HUDEP-2 (cell line): ENCODE results near the gene MRPL44.

ENCODE experiments used
- DNase-seq, 76 experiments: peaks; one replicate each; lab custom pipeline; 2025; ENCODE audit not compliant: unreplicated experiment in 76 of 76; lab: John Stamatoyannopoulos, UW

MRPL44 gene

DNA sequence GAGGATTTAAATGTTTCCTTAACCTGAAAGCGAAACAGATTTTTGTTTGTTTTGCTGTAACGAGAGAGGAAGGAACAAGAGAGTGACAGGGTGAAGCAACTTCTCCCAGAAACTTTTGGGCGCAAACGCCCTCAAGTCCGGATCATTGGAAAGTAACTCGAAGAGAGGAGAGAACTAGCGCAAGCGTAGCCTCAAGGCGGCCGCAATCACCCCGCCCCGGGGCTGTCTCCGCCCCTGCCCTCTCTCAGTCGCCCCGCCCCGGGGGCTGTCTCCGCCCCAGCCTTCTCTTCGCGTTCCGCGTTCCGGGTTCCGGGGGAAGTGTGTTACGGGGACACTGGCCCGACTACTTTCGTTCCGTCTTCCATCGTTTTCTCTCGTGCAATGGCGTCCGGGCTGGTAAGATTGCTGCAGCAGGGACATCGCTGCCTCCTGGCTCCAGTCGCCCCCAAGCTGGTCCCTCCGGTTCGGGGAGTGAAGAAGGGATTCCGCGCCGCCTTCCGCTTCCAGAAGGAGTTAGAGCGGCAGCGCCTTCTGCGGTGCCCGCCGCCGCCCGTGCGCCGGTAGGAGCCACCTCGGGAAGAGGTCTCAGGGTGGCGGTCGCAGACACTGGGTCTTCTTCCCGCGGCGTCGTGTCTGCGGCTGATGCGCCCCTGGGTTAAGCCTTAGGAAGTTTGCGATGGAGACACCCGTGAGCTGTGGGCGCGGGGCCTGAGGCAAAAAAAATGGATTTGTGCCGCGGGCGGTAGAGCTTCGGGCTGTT, at the start of gene MRPL44:
Gene MRPL44 (plus strand): TSS at position 372 of the 760 bp plus-strand sequence. CDS start 10 bp downstream, at position 382.
- peak in 74 of 76 experiments; percentile 24 to 95 (median 89) for DNase-seq

DNA sequence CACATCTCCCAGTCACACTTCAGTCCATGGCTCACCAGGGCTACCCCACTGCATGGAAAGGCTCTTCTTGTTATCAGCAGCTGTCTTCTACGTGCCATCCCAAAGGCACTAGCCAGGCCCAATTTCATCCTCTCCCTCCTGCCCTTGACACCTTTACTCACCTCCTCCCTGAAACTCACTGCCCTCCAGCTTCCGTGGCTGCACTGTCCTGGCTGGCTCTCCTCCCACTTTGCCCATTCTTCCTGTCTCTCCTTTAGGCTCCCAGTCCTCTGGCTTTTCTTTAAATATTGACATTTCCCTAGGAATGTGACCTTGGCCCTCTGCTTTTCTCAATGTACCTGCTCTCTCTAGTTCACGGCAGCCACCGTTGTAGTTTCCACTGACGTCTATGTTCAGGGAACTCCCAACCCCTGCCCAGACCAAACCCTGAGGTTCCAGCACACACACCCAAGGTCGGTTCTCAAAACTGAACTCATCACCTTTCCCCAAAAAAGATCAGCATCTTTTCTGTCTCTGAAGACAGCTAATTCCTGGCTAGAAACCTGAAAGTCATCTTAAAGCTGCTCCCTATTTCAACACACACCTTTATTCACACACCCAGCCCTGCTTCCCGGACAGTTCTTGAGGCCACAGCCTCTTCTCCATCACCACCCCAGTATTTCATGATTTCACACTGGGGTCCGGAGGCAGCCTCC, 48.8 kb upstream of the MRPL44 start:
- no peak for DNase-seq

- no peak for DNase-seq
Measured at GRCh38 chr2:223909001-223909741, 48.1 kb upstream of the MRPL44 start.

- DNase-seq, result no peak
Measured at GRCh38 chr2:223914324-223914723, 42.9 kb upstream of the MRPL44 start.

GRCh38 chr2:223915071-223915470, 42.2 kb upstream of the MRPL44 start:
- DNase-seq, result no peak

DNA sequence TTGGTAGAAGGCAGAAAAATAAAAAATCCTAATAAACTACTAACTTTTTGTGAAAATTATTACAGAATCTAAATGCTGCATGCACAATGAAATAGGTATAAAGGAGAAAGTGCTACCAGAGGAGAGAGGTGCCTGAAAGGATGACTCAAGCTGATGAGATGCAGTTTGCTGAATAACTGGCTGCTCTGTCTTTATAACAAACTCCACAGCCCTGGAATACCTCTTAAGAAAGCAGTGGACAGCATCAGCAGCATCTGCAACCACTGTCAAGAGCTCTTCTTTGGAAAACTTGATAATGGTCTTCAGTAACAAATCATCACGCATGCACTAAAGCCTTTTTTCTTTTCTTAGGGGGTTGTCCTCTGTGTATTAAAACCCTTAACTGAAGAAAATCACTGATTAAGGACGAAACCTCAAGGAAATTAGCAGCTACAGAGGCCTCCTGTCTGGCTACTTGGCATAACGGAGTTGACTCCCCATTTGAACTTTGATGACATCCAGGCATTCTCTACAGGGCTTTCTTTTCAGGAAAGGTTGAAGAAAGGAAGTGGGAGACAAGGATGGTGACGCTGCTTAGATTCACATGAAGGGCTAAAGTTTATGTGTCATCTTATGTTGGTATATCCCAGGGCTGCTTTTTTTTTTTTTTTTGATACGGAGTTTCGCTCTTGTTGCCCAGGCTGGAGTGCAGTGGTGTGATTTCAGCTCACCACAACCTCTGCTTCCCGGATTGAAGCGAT, 40.9 kb upstream of the MRPL44 start:
- no peak for DNase-seq

DNA sequence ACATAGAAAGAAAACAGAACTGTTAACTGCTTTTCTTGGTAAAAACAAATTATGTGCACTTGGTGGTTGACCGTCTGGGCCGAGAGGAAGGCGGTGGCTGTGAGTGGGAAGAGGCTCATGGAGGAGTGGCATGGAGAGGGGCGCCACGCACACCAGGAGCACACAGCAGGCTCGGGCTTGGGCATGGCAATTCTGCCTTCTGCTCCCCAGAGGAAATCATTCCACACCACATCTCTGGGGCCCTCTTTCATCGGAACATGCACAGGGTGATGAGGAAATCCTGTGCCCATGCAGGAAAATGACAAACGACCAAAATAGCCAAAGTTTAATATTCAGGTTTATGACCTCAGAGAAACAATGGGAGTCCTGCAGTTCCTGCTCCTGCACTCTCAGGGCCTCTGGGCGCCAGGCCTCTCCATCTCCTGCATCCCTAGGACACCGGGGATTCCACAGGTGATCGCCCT, 38.6 kb upstream of the MRPL44 start:
- DNase-seq, result no peak

DNA sequence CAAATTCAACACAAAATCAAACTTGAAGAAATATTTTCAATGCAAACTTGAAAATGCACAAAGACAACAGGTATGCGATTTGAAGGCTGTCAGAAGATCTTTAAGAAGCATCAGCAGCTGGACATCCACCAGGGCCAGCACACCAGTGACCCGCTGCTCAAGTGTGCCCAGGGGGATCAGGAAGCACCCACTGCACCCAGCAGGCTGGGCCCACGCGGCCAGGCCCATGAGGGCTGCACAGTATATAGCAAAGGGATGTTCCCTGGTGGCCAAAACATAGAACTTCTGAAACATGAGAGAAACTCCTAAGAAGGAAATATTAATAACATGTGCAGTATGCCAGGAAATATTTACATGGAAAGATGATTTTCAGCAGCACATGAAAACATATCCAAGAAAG, 37.2 kb upstream of the MRPL44 start:
- no peak for DNase-seq

DNA sequence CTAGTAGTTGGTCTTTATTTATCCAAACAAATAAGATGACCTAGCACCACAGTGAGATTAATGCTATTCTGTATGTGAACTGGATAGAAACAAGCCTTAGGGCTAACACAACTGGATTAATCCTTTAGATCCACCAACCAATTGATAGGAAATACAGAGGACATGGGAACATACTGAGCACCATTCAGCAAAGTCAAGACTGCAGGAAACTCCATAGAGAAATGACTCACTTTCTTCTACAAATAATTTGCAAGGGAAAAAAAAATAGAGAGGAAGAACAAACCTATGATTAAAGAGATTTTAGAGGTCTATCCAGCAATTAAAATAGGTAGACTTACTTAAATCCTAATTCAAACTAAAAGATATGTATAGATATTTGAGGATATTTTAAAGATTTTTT, 36.1 kb upstream of the MRPL44 start:
- no peak for DNase-seq

DNA sequence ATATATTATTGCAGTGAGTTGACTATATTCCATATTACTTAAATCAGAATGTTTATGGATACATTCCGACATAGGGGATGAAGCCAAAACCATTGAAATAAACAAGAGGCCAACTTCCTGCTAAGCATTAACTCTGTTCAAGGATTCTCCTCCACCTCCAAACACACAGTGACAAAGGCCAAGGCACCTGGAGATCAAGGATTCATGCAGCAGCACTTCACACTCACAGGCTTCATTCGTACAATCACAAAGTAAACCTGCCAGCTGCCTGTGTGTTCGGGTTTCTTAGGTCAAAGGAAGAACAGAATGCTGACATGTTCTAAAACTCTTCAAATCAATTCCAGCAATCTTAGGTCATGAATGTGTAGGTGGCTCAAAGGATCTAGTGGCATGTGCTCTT, 35.0 kb upstream of the MRPL44 start:
- no peak for DNase-seq

- DNase-seq, result no peak
Measured at GRCh38 chr2:223923976-223924375, 33.3 kb upstream of the MRPL44 start.

GRCh38 chr2:223925106-223925505, 32.2 kb upstream of the MRPL44 start:
- no peak for DNase-seq

DNA sequence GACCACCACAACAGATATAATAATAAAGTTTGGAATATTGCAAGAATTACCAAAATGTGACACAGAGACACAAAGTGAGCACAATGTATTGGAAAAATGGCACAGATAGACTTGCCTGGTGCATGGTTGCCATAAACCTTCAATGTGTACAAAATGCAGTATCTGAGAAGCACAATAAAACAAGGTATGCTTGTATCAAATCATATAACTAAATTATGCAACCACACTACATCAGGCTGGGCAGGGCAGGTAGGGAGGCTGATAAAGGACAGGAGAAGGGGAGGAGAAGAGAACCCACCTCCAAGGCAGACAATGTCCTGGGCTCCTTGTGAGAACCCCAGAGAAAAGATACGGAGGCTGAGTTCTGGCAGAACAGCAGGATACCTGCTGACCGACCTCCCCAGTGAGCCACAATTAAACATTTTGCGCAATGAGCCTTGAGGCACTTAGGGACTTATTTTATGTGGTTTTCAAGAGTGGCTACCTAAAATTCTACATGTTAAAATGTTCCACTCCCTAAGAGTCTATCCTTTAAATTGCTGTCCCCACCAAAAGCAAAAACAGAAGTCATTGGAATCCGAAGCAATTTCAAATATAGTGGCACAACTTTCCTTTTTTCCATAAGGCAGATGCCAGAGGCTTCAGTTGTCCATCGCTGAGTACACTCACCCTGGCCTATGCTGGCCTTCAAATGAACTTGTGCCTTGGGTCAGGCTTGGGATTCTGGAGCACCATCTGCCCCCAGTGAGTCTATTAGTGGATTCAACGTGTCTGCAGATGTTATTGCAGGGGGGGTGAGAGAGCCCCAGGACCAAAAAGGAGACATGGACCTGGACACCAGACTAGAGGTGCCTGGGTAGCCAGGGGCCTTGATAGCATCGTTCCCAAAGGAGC, 28.9 kb upstream of the MRPL44 start:
- no peak for DNase-seq

DNA sequence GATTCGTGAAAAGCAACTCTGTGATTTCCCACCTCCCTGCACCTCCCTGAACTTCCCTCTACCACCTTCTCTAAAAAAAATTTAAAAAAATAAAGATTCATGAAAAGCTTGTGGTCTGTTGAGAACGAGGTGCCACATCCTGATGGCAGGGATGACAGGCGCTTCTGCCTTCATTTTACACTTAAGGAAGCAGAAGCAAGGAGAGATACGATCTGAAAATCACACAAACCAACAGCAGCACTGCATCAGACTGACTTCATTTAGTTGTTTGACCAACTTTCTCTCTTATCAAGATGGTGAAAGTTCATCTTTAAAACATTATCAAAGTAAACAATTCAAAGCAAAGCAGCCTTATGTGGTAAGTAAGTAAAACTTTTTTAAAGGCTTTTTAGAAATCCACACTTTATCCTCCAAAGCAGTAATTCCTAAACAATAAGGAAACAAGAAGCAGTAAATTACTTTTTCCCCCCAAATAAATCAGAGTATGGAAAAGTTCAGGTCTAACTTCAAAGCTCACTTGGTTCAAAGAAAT, 27.6 kb upstream of the MRPL44 start:
- DNase-seq, result no peak

DNA sequence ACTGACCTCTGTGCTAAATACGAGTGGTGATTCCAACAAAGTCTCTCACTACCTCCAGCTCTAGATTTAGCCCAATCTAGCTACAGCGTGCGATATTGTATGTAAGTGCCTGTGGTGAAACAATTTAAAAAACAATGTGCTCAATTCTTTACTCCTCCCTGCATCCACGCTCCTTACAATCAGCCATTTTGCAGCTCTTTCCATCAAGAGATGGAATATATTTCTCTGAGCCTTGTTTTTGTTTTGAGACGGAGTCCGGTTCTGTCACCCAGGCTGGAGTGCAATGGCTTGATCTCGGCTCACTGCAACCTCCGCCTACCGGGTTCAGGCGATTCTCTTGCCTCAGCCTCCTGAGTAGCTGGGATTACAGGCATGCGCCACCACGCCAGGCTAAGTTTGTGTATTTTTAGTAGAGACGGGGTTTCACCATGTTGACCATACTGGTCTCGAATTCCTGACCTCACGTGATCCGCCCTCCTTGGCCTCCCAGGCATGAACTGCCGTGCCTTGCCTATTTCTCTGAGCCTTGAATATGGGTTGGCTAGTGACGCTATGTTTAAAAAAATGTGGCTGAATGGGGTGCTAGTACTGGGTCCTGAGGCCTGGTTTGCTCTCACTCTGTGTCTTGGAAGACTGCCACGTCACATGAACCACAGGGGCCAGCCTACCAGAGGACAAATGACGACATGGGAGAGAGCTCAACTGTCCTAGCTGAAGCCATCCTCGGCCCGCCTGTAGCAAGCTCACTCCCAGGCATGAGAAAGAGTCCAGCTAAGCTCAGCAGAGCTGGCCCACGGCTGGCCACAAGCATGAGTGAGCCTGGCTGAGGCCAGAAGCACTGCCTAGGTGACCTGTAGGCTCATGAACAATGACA, 26.9 kb upstream of the MRPL44 start:
- DNase-seq, result peak in 50 of 76 experiments; percentile 1 to 75 (median 28)

GRCh38 chr2:223932816-223933800, 24.2 kb upstream of the MRPL44 start:
- no peak for DNase-seq

DNA sequence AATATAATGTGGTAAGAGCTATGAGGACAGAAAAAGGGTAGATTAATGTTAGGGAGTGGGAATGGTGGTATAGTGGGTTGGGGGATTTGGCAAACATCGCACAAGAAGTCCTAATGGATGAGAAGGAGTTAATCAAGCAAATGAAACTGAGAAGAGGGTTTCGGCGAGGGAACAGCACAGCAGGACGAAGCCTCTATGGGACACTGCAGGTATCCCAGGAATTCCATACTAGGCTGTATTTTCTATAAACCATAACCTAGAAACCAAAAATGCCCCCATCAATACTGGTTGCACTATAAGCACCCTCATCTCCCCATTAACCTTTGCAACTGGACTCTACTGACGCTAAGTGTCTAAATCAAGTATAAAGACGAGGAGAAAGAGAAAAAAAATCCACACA, 22.4 kb upstream of the MRPL44 start:
- DNase-seq, result no peak
